H9 (cell line): ENCODE data around the gene USP53. TPM values are rescaled to one million over a fixed set of nuclear protein-coding genes. Genes with fewer than 3 reads are reported as not detected.

Experiments
- DNase-seq: peaks from one replicate; pipeline ENCODE4 v3.0.0-alpha.2; 2017
- H2AFZ ChIP-seq: one replicate; pipeline ENCODE4 v1.6.1; 2013; ENCODE audit warnings: mild to moderate bottlenecking, low read length, control low read depth, moderate library complexity
- H2AK5ac ChIP-seq: 2 replicates; pipeline ENCODE4 v1.6.1; 2013; ENCODE audit warnings: low read length, control low read depth, mixed read lengths; ENCODE audit not compliant: insufficient read length
- H2BK120ac ChIP-seq: one replicate; pipeline ENCODE4 v1.6.1; 2013; ENCODE audit warnings: low read depth, mild to moderate bottlenecking, low read length, control low read depth, inconsistent platforms; ENCODE audit not compliant: poor library complexity, severe bottlenecking
- H2BK12ac ChIP-seq: 2 replicates; pipeline ENCODE4 v1.6.1; 2013; ENCODE audit warnings: low read length, control low read depth, mixed read lengths, low read depth; ENCODE audit not compliant: insufficient read length
- H2BK15ac ChIP-seq: 2 replicates; pipeline ENCODE4 v1.6.1; 2013; ENCODE audit warnings: low read depth, low read length, control low read depth
- H2BK20ac ChIP-seq: one replicate; pipeline ENCODE4 v1.6.1; 2013; ENCODE audit warnings: low read depth, mild to moderate bottlenecking, low read length, control low read depth, inconsistent platforms; ENCODE audit not compliant: poor library complexity, severe bottlenecking
- H2BK5ac ChIP-seq: 2 replicates; pipeline ENCODE4 v1.6.1; 2013; ENCODE audit warnings: low read length, control low read depth, mixed read lengths; ENCODE audit not compliant: insufficient read length
- H3K14ac ChIP-seq: 2 replicates; pipeline ENCODE4 v1.6.1; 2013; ENCODE audit warnings: low read length, control low read depth; ENCODE audit not compliant: insufficient read depth
- H3K18ac ChIP-seq: 2 replicates; pipeline ENCODE4 v1.6.1; 2013; ENCODE audit warnings: low read depth, mild to moderate bottlenecking, mixed read lengths, low read length, control low read depth; ENCODE audit not compliant: insufficient read length
- H3K23ac ChIP-seq: 2 replicates; pipeline ENCODE4 v1.6.1; 2013; ENCODE audit warnings: low read length, control low read depth, mixed read lengths, low read depth; ENCODE audit not compliant: insufficient read length
- H3K23me2 ChIP-seq: 2 replicates; pipeline ENCODE4 v1.6.1; 2013; ENCODE audit warnings: low read depth, mild to moderate bottlenecking, mixed read lengths, low read length, control low read depth; ENCODE audit not compliant: insufficient read length, poor library complexity, severe bottlenecking
- H3K27ac ChIP-seq: 2 replicates; pipeline ENCODE4 v1.5.1; 2013; ENCODE audit warnings: low read length, control low read depth, mixed read lengths, low read depth; ENCODE audit not compliant: insufficient read length
- H3K27me3 ChIP-seq: 2 replicates; pipeline ENCODE4 v1.6.1; 2013; ENCODE audit warnings: low read length, control low read depth, inconsistent platforms; ENCODE audit not compliant: insufficient read depth
- H3K4ac ChIP-seq: 2 replicates; pipeline ENCODE4 v1.6.1; 2013; ENCODE audit warnings: low read depth, mild to moderate bottlenecking, control low read depth, inconsistent platforms, low read length, moderate library complexity
- H3K4me1 ChIP-seq: 2 replicates; pipeline ENCODE4 v1.6.1; 2013; ENCODE audit warnings: low read length, control low read depth, inconsistent platforms; ENCODE audit not compliant: insufficient read depth
- H3K4me2 ChIP-seq: 2 replicates; pipeline ENCODE4 v1.6.1; 2013; ENCODE audit warnings: low read length, control low read depth, mixed read lengths; ENCODE audit not compliant: insufficient read length, insufficient read depth
- H3K56ac ChIP-seq: 2 replicates; pipeline ENCODE4 v1.6.1; 2013; ENCODE audit warnings: low read depth, mild to moderate bottlenecking, mixed read lengths, low read length, control low read depth; ENCODE audit not compliant: insufficient read length
- H3K79me1 ChIP-seq: 2 replicates; pipeline ENCODE4 v1.6.1; 2013; ENCODE audit warnings: low read depth, mild to moderate bottlenecking, moderate library complexity, low read length, control low read depth, inconsistent platforms; ENCODE audit not compliant: insufficient read depth, poor library complexity, severe bottlenecking
- H3K79me2 ChIP-seq: 2 replicates; pipeline ENCODE4 v1.6.1; 2013; ENCODE audit warnings: low read length, control low read depth, inconsistent platforms; ENCODE audit not compliant: insufficient read depth
- H3K9ac ChIP-seq: 2 replicates; pipeline ENCODE4 v1.6.1; 2013; ENCODE audit warnings: low read length, control low read depth, mixed read lengths; ENCODE audit not compliant: insufficient read length; ENCODE audit errors: extremely low read depth
- H3K9me3 ChIP-seq: one replicate; pipeline ENCODE4 v1.6.1; 2013; ENCODE audit warnings: low read depth, low read length, inconsistent platforms; ENCODE audit not compliant: control insufficient read depth
- H3T11ph ChIP-seq: one replicate; pipeline ENCODE4 v1.6.1; 2013; ENCODE audit warnings: mild to moderate bottlenecking, low read length, control low read depth, inconsistent platforms
- H4K20me1 ChIP-seq: one replicate; pipeline ENCODE4 v1.6.1; 2013; ENCODE audit not compliant: control insufficient read depth, insufficient read length, insufficient read depth
- H4K5ac ChIP-seq: 2 replicates; pipeline ENCODE4 v1.6.1; 2013; ENCODE audit warnings: low read depth, mild to moderate bottlenecking, mixed read lengths, low read length, control low read depth; ENCODE audit not compliant: insufficient read length
- H4K8ac ChIP-seq: replicated peaks from 2 replicates; pipeline ENCODE4 v1.6.1; 2013; ENCODE audit warnings: low read length, control low read depth, mixed read lengths, low read depth; ENCODE audit not compliant: insufficient read length
- H4K91ac ChIP-seq: 2 replicates; pipeline ENCODE4 v1.6.1; 2013; ENCODE audit warnings: low read depth, mild to moderate bottlenecking, moderate library complexity, mixed read lengths, low read length, control low read depth; ENCODE audit not compliant: insufficient read length
- H3K27ac Mint-ChIP-seq, 3 experiments: 2 replicates in 2 of 3; 3 replicates in 1 of 3; pipeline ENCODE4 v1.8.0; 2020 to 2021; ENCODE audit warnings: mixed read lengths in 3 of 3, mild to moderate bottlenecking in 1 of 3, moderate library complexity in 1 of 3
- H3K27me3 Mint-ChIP-seq: 2 replicates; pipeline ENCODE4 v1.8.0; 2021; ENCODE audit warnings: low read depth, mild to moderate bottlenecking, moderate library complexity, mixed read lengths
- H3K36me3 Mint-ChIP-seq, 3 experiments: 2 replicates in 2 of 3; 3 replicates in 1 of 3; pipeline ENCODE4 v1.8.0; 2020 to 2021; ENCODE audit warnings: low read depth in 3 of 3, mixed read lengths in 3 of 3; ENCODE audit not compliant: insufficient read depth in 1 of 3
- H3K4me1 Mint-ChIP-seq, 2 experiments: 2 replicates each; pipeline ENCODE4 v1.8.0; 2020; ENCODE audit warnings: mixed read lengths in 2 of 2
- H3K4me3 Mint-ChIP-seq, 2 experiments: 2 replicates in 1 of 2; 3 replicates in 1 of 2; pipeline ENCODE4 v1.8.0; 2020 to 2021; ENCODE audit warnings: mild to moderate bottlenecking in 2 of 2, mixed read lengths in 2 of 2, moderate library complexity in 1 of 2
- H3K9me3 Mint-ChIP-seq, 2 experiments: 2 replicates in 1 of 2; 3 replicates in 1 of 2; pipeline ENCODE4 v1.8.0; 2020; ENCODE audit warnings: mild to moderate bottlenecking in 2 of 2, mixed read lengths in 2 of 2, moderate library complexity in 1 of 2
- total RNA-seq: library from RNA; stranded (reverse); gene quantifications from 2 replicates; pipeline ENCODE4 v1.2.1, GENCODE V29; 2021
- TF ChIP-seq, protein P1 (sequence below): fragments of 200-600 bp; sonication (generic); conservative IDR thresholded peaks from 3 replicates; pipeline ENCODE4 v1.8.0; 2021; ENCODE audit warnings: antibody characterized with exemption, mild to moderate bottlenecking

Gene USP53
- total RNA-seq, 1 experiment from 2014 or later: 18.4 TPM

DNA sequence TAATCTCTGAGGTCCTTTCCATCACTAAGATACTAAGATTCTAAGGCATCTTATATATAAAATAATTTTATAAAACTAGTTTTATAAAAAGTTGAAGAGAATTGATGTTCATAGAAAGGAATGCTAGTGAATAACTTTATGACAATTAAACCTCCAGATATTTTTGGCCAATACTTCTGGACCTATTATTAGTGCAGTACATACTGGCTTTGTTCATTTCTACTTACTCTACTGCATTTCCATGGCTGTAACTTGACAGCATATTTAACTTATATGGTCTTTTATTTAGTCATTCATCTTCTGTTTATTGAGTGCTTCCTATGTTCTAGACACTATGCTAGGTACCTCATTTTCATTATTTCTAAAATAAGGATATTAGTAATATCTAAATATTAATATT lies 6.8 kb upstream of the USP53 start:
- Histone ChIP-seq H3K14ac (no peak overlapping the region), H4K8ac (no peak overlapping the region), H4K20me1 (no peaks in the 10 kb centered on the region), H2BK15ac (no peak overlapping the region), H3K23ac (no peak overlapping the region), H4K5ac (no peak overlapping the region), H2BK20ac (no peak overlapping the region), H3K27ac (no peak overlapping the region), H3K18ac (no peak overlapping the region), H2BK12ac (no peak overlapping the region), H3K4me1 (no peaks in the 10 kb centered on the region), H2AFZ (no peak overlapping the region), H3K27me3 (no peaks in the 10 kb centered on the region), H3K79me1 (no peaks in the 10 kb centered on the region), H4K91ac (no peak overlapping the region), H2BK120ac (no peak overlapping the region), H3K4ac (no peak overlapping the region), H3T11ph (no peak overlapping the region), H3K9ac (no peak overlapping the region), H3K9me3 (no peaks in the 10 kb centered on the region), H3K23me2 (no peaks in the 10 kb centered on the region), H3K56ac (no peak overlapping the region), H2AK5ac (no peak overlapping the region), H3K4me2 (no peak overlapping the region), H2BK5ac (no peak overlapping the region), H3K79me2 (no peaks in the 10 kb centered on the region)
- Mint-ChIP-seq H3K4me3 (no peak overlapping the region), H3K27ac (no peak overlapping the region), H3K36me3 (peaks cover 0 to 5% (median 2%) of the 10 kb centered on the region in 3 experiments; a peak in 3 of 7 replicates), H3K9me3 (peaks cover 5 to 9% of the 10 kb centered on the region in 2 experiments; a peak in 4 of 5 replicates), H3K27me3 (peaks cover 1% of the 10 kb centered on the region), H3K4me1 (peaks cover 6 to 20% of the 10 kb centered on the region in 2 experiments)
- DNase-seq: no peak
- TF ChIP-seq, protein P1, sequence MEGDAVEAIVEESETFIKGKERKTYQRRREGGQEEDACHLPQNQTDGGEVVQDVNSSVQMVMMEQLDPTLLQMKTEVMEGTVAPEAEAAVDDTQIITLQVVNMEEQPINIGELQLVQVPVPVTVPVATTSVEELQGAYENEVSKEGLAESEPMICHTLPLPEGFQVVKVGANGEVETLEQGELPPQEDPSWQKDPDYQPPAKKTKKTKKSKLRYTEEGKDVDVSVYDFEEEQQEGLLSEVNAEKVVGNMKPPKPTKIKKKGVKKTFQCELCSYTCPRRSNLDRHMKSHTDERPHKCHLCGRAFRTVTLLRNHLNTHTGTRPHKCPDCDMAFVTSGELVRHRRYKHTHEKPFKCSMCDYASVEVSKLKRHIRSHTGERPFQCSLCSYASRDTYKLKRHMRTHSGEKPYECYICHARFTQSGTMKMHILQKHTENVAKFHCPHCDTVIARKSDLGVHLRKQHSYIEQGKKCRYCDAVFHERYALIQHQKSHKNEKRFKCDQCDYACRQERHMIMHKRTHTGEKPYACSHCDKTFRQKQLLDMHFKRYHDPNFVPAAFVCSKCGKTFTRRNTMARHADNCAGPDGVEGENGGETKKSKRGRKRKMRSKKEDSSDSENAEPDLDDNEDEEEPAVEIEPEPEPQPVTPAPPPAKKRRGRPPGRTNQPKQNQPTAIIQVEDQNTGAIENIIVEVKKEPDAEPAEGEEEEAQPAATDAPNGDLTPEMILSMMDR: no peak
